ENCODE data around the gene LCN1.

LCN1 gene

DNA sequence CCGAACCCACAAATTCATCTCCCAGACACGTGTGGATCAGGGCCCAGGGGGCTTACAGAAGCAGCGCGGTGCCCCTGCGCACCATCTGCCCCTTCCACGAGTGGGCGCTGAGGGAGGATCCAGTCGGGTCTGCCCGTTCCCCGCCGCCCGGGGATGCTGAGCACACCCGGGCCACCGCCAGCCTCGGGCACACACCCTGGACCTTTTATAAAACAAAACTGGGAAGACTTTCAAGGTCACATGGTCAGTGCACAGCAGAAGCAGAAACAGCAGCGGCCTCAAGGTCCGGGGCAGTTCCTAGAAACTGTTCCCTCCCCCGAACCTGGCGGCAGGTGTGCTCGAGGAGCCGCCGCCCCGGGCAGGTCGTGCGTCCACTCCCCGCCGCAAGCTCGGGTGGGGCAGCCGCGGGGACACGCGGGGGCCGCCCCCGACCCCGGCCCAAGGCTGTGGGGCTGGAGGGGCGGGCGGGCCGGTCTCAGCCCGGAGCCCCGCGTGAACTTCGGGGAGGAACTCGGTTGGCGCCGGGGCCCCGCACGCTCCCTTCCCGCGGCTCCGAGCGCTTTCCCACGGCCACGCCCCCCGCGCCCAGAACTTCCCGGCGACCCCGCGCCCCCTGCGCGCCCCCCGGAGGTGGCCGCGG lies 42.3 kb upstream of the LCN1 start:
- Histone ChIP-seq H3F3A (ENCODE audit: low read depth) (no peaks in the 10 kb centered on the region), H3K4me3 (ENCODE audit: low read length, poor library complexity, severe bottlenecking) (no peak overlapping the region), H3K9ac (ENCODE audit: low read depth, low read length, poor library complexity, severe bottlenecking) (no peak overlapping the region), H2AFZ (ENCODE audit: low read length) (no peak overlapping the region), H4K20me1 (ENCODE audit: insufficient read depth, low read length, poor library complexity, severe bottlenecking) (no peaks in the 10 kb centered on the region), H3K79me2 (ENCODE audit: insufficient read depth, low read length) (no peaks in the 10 kb centered on the region), H3K27me3 (ENCODE audit: insufficient read depth, low read length, poor library complexity, severe bottlenecking) (no peaks in the 10 kb centered on the region), H3K36me3 (ENCODE audit: insufficient read depth, low read length) (no peaks in the 10 kb centered on the region), H3K4me1 (ENCODE audit: insufficient read depth, low read length, poor library complexity, severe bottlenecking) (no peaks in the 10 kb centered on the region), H3K4me2 (ENCODE audit: low read depth, low read length, poor library complexity, severe bottlenecking) (no peak overlapping the region), H3K9me3 (ENCODE audit: insufficient read depth, low read depth, low read length) (no peaks in the 10 kb centered on the region), H3K9me2 (replicated peaks; ENCODE audit: low read depth, low read length) (no peaks in the 10 kb centered on the region)
- no peak for TF ChIP-seq CTCF (conservative IDR thresholded peaks at IDR 0.05; ENCODE audit: low read length)
- no peak for TF ChIP-seq EZH2phosphoT487 (IDR thresholded peaks at IDR 0.05; ENCODE audit: borderline replicate concordance)

DNA sequence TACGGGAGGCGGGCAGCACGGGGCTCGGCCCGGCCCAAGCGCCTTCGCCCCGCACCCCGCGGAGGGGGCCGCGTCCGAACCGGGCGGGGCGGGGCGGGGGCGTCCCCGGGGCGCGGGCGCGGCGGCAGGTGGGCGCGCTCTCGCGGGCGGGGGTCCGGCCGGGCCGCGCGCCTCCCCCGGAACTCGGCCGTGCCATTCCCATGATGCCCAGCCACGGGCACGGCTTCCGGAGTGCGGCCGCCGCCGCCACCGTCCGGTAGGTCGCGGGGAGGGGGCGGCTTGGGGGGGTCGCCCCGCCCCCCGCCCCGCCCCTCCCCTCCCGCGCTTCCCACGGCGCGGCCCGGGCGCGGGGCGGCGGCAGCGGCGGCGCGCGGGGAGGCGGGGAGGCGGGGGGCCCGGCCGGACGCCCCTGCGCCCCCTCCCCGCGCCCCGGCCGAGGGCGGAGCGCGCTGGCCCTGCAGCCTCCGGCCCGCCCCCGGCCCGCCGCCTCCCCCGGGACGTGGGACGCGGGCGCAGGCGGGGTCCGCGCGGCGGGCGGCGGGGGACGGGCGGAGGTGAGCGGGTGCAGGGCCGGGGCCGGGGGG lies 41.7 kb upstream of the LCN1 start, which contains the start of gene PPP1R26:
Gene PPP1R26 (plus strand): TSS at position 314 of the 584 bp plus-strand sequence. CDS start 4,729 bp downstream, outside the sequence.
- Histone ChIP-seq H3K27me3 (ENCODE audit: insufficient read depth, low read length, poor library complexity, severe bottlenecking) (no peaks in the 10 kb centered on the region), H3K79me2 (ENCODE audit: insufficient read depth, low read length) (no peaks in the 10 kb centered on the region), H3K4me2 (ENCODE audit: low read depth, low read length, poor library complexity, severe bottlenecking) (no peak within 1 kb of the TSS), H3K9ac (ENCODE audit: low read depth, low read length, poor library complexity, severe bottlenecking) (no peak within 1 kb of the TSS), H3K4me3 (ENCODE audit: low read length, poor library complexity, severe bottlenecking) (no peak within 1 kb of the TSS), H4K20me1 (ENCODE audit: insufficient read depth, low read length, poor library complexity, severe bottlenecking) (no peaks in the 10 kb centered on the region), H3K4me1 (ENCODE audit: insufficient read depth, low read length, poor library complexity, severe bottlenecking) (no peaks in the 10 kb centered on the region), H2AFZ (ENCODE audit: low read length) (no peak within 1 kb of the TSS), H3K36me3 (ENCODE audit: insufficient read depth, low read length) (no peaks in the 10 kb centered on the region), H3F3A (ENCODE audit: low read depth) (no peaks in the 10 kb centered on the region), H3K9me2 (replicated peaks; ENCODE audit: low read depth, low read length) (no peaks in the 10 kb centered on the region), H3K9me3 (ENCODE audit: insufficient read depth, low read depth, low read length) (no peaks in the 10 kb centered on the region)
- TF ChIP-seq CTCF (conservative IDR thresholded peaks at IDR 0.05; ENCODE audit: low read length) (no peak), EZH2phosphoT487 (IDR thresholded peaks at IDR 0.05; ENCODE audit: borderline replicate concordance) (no peak)

- no peaks in the 10 kb centered on the region for H3K36me3 ChIP-seq (ENCODE audit: insufficient read depth, low read length)
- H3K9me3 ChIP-seq (ENCODE audit: insufficient read depth, low read depth, low read length): no peaks in the 10 kb centered on the region
- no peaks in the 10 kb centered on the region for H3F3A ChIP-seq (ENCODE audit: low read depth)
- no peak for TF ChIP-seq EZH2phosphoT487 (IDR thresholded peaks at IDR 0.05; ENCODE audit: borderline replicate concordance)
- TF ChIP-seq CTCF (conservative IDR thresholded peaks at IDR 0.05; ENCODE audit: low read length): no peak
- H3K9ac ChIP-seq (ENCODE audit: low read depth, low read length, poor library complexity, severe bottlenecking): no peak overlapping the region
- no peaks in the 10 kb centered on the region for H3K27me3 ChIP-seq (ENCODE audit: insufficient read depth, low read length, poor library complexity, severe bottlenecking)
- no peaks in the 10 kb centered on the region for H3K4me1 ChIP-seq (ENCODE audit: insufficient read depth, low read length, poor library complexity, severe bottlenecking)
- H4K20me1 ChIP-seq (ENCODE audit: insufficient read depth, low read length, poor library complexity, severe bottlenecking): no peaks in the 10 kb centered on the region
- H3K79me2 ChIP-seq (ENCODE audit: insufficient read depth, low read length): no peaks in the 10 kb centered on the region
- no peak overlapping the region for H3K4me3 ChIP-seq (ENCODE audit: low read length, poor library complexity, severe bottlenecking)
- H3K4me2 ChIP-seq (ENCODE audit: low read depth, low read length, poor library complexity, severe bottlenecking): no peak overlapping the region
- H3K9me2 ChIP-seq (replicated peaks; ENCODE audit: low read depth, low read length): no peaks in the 10 kb centered on the region
- no peak overlapping the region for H2AFZ ChIP-seq (ENCODE audit: low read length)
Observed at GRCh38 chr9:135480071-135480939, 40.9 kb upstream of the LCN1 start.
